PFSK-1 (cell line): ENCODE data around the gene USP1.

ENCODE experiments used
- REST ChIP-seq, 2 experiments: IDR thresholded peaks; 2 replicates each; pipeline versions ENCODE4 v1.6.1 to v1.8.0; 2011 to 2012; ENCODE audit warnings: low read depth in 2 of 2, low read length in 2 of 2, control low read depth in 1 of 2, inconsistent platforms in 1 of 2, mild to moderate bottlenecking in 1 of 2, moderate library complexity in 1 of 2; ENCODE audit not compliant: insufficient read depth in 1 of 2
- TAF1 ChIP-seq: IDR thresholded peaks from 2 replicates; pipeline ENCODE4 v1.6.1; 2012; ENCODE audit warnings: low read length, control low read depth, borderline replicate concordance; ENCODE audit not compliant: insufficient read depth

GRCh38 chr1:62391369-62391971, 45.4 kb upstream of the USP1 start:
- TF ChIP-seq REST (IDR thresholded peaks at IDR 0.05; ENCODE audit: insufficient read depth in 1 of 2, low read depth in 2 of 2, low read length in 2 of 2): no peak
- no peak for TF ChIP-seq TAF1
